Ecto neural progenitor cell (in vitro differentiated cells): ENCODE data around the gene DYNLRB2.

Experiments used
- DNase-seq: peaks from one replicate; pipeline ENCODE4 v3.0.0-alpha.2; 2018; ENCODE audit warnings: low spot score

Gene DYNLRB2

GRCh38 chr16:80552277-80552676, 11.5 kb downstream of the DYNLRB2 start:
- no peak for DNase-seq

- DNase-seq: no peak
Measured at GRCh38 chr16:80554033-80554432, 13.2 kb downstream of the DYNLRB2 start.

- no peak for DNase-seq
Measured at GRCh38 chr16:80556481-80556880, 15.7 kb downstream of the DYNLRB2 start.

- no peak for DNase-seq
Measured at GRCh38 chr16:80557037-80557436, 16.2 kb downstream of the DYNLRB2 start.

- no peak for DNase-seq
Measured at GRCh38 chr16:80559369-80559768, 18.6 kb downstream of the DYNLRB2 start.

- no peak for DNase-seq
Measured at GRCh38 chr16:80563066-80563465, 22.3 kb downstream of the DYNLRB2 start.

GRCh38 chr16:80564394-80564793, 23.6 kb downstream of the DYNLRB2 start:
- no peak for DNase-seq

- no peak for DNase-seq
Measured at GRCh38 chr16:80569440-80570105, 28.8 kb downstream of the DYNLRB2 start.

GRCh38 chr16:80570106-80570478, 29.3 kb downstream of the DYNLRB2 start:
- DNase-seq: no peak

- no peak for DNase-seq
Measured at GRCh38 chr16:80573700-80574120, 32.9 kb downstream of the DYNLRB2 start.

- DNase-seq: no peak
Measured at GRCh38 chr16:80576343-80576912, 35.6 kb downstream of the DYNLRB2 start.

- DNase-seq: no peak
Measured at GRCh38 chr16:80577485-80578280, 36.9 kb downstream of the DYNLRB2 start.

GRCh38 chr16:80580109-80580832, 39.5 kb downstream of the DYNLRB2 start:
- DNase-seq: no peak

- DNase-seq: no peak
Measured at GRCh38 chr16:80583466-80583865, 42.7 kb downstream of the DYNLRB2 start.

GRCh38 chr16:80585764-80586163, 45.0 kb downstream of the DYNLRB2 start:
- no peak for DNase-seq

GRCh38 chr16:80586476-80586875, 45.7 kb downstream of the DYNLRB2 start:
- DNase-seq: no peak

- DNase-seq: no peak
Measured at GRCh38 chr16:80587071-80587470, 46.3 kb downstream of the DYNLRB2 start.

GRCh38 chr16:80591071-80591915, 50.5 kb downstream of the DYNLRB2 start:
- no peak for DNase-seq

- DNase-seq: no peak
Measured at GRCh38 chr16:80592273-80592672, 51.5 kb downstream of the DYNLRB2 start.

GRCh38 chr16:80594756-80595155, 54.0 kb downstream of the DYNLRB2 start:
- no peak for DNase-seq

- no peak for DNase-seq
Measured at GRCh38 chr16:80596507-80597207, 55.9 kb downstream of the DYNLRB2 start.
